K562 (cell line): ENCODE measurements around the gene EXOC5. TPM values are rescaled to one million over a fixed set of nuclear protein-coding genes. Genes with fewer than 3 reads are reported as not detected.

Experiments
- ATAC-seq: fragments of 200-7000 bp; cut with Tn5 transposase; 3 replicates; pipeline ENCODE4 v1.9.1; 2020; ENCODE audit warnings: moderate library complexity
- BruUV-seq: library from RNA; stranded (reverse); fragments of 400-500 nt; replicated peaks from 2 replicates; lab custom pipeline; 2021; lab: Mats Ljungman, UMichigan
- CTCF ChIA-PET: fragments of 300-600 bp; formaldehyde crosslinking; extraction: SDS; loops from one replicate; lab custom pipeline; 2021; ENCODE audit warnings: low intra/inter-chr PET ratio; lab: Yijun Ruan, JAX
- POLR2A ChIA-PET: fragments of 300-600, 350-650 bp; sonication (Branson Sonifier 250); formaldehyde crosslinking; extraction: SDS; loops from one replicate; lab custom pipeline; 2021; ENCODE audit warnings: antibody characterized with exemption, inconsistent platforms; lab: Yijun Ruan, JAX
- DNase-seq, 4 experiments: peaks; one replicate each; pipeline versions ENCODE4 v3.0.0 to v3.0.0-alpha.2; 2011 to 2018; ENCODE audit warnings: low spot score in 3 of 4, mixed read lengths in 3 of 4; ENCODE audit errors: extremely low read depth in 1 of 4
- FAIRE-seq: peaks from 2 replicates; lab custom pipeline; 2011; peaks lifted over from hg19 to GRCh38; lab: Jason Lieb, UNC
- H2AFZ ChIP-seq: 2 replicates; pipeline ENCODE4 v1.6.0; 2011; ENCODE audit warnings: low read depth, low read length, control low read depth, inconsistent platforms
- H3K27ac ChIP-seq: fragments of 200-600 bp; 3 replicates; pipeline ENCODE4 v1.8.0; 2011; ENCODE audit warnings: low read depth, mild to moderate bottlenecking, control low read depth, inconsistent platforms, low read length, moderate library complexity, mixed read lengths; ENCODE audit errors: extremely low read depth
- H3K27me3 ChIP-seq, 2 experiments: fragments of 300-600 bp in 1 of 2; 2 replicates in 1 of 2; 3 replicates in 1 of 2; pipeline versions ENCODE4 v1.6.0 to v1.8.0; 2011; ENCODE audit warnings: inconsistent platforms in 2 of 2, low read length in 2 of 2, mild to moderate bottlenecking in 1 of 2, mixed read lengths in 1 of 2, moderate library complexity in 1 of 2; ENCODE audit not compliant: control insufficient read depth in 2 of 2, insufficient read depth in 2 of 2
- H3K36me3 ChIP-seq: fragments of 300-600 bp; 3 replicates; pipeline ENCODE4 v1.8.0; 2011; ENCODE audit warnings: mild to moderate bottlenecking, low read length, inconsistent platforms; ENCODE audit not compliant: control insufficient read depth, insufficient read depth
- H3K4me1 ChIP-seq, 2 experiments: fragments of 200-600 bp in 1 of 2; replicated peaks in 1 of 2; 2 replicates in 1 of 2; 3 replicates in 1 of 2; pipeline versions ENCODE4 v1.5.1 to v1.8.0; 2011; ENCODE audit warnings: inconsistent platforms in 2 of 2, low read length in 2 of 2, mild to moderate bottlenecking in 1 of 2, mixed read lengths in 1 of 2, moderate library complexity in 1 of 2; ENCODE audit not compliant: control insufficient read depth in 2 of 2, insufficient read depth in 2 of 2
- H3K4me2 ChIP-seq: 2 replicates; pipeline ENCODE4 v1.6.1; 2011; ENCODE audit warnings: low read length, control low read depth, inconsistent platforms, mixed read lengths; ENCODE audit not compliant: insufficient read depth
- H3K4me3 ChIP-seq: fragments of 200-600 bp; sonication (generic), shearing (Covaris generic); 2 replicates; pipeline ENCODE4 v1.5.1; 2016; ENCODE audit warnings: control low read depth, inconsistent platforms
- H3K79me2 ChIP-seq: fragments of 200-600 bp; 3 replicates; pipeline ENCODE4 v1.8.0; 2011; ENCODE audit warnings: low read length, inconsistent platforms; ENCODE audit not compliant: control insufficient read depth, insufficient read depth
- H3K9ac ChIP-seq, 2 experiments: 2 replicates each; pipeline versions ENCODE4 v1.6.0 to v1.6.1; 2011; ENCODE audit warnings: low read depth in 2 of 2, low read length in 2 of 2, control low read depth in 1 of 2, inconsistent platforms in 1 of 2, mild to moderate bottlenecking in 1 of 2, mixed read lengths in 1 of 2; ENCODE audit not compliant: insufficient read depth in 1 of 2
- H3K9me1 ChIP-seq: one replicate; pipeline ENCODE4 v1.6.0; 2011; ENCODE audit warnings: inconsistent platforms, mild to moderate bottlenecking, low read length, moderate library complexity; ENCODE audit not compliant: control insufficient read depth, insufficient read depth
- H3K9me3 ChIP-seq: replicated peaks from 2 replicates; pipeline ENCODE4 v1.5.1; 2011; ENCODE audit warnings: low read depth, low read length, inconsistent platforms; ENCODE audit not compliant: control insufficient read depth, insufficient read depth
- H4K20me1 ChIP-seq: replicated peaks from 2 replicates; pipeline ENCODE4 v1.6.1; 2011; ENCODE audit warnings: low read length, inconsistent platforms, mixed read lengths; ENCODE audit not compliant: control insufficient read depth, insufficient read depth
- ADNP ChIP-seq: fragments of 200-800 bp; sonication (Bioruptor generic); IDR thresholded peaks from 2 replicates; pipeline ENCODE4 v1.6.1; 2016; ENCODE audit warnings: missing genetic modification characterization, missing compliant biosample characterization
- CREB3 ChIP-seq: fragments of 450-650 bp; conservative IDR thresholded peaks from 2 replicates; pipeline ENCODE4 v1.6.1; 2016; ENCODE audit warnings: missing genetic modification characterization, low read depth, mild to moderate bottlenecking, missing compliant biosample characterization, moderate library complexity
- FOXA1 ChIP-seq: fragments of 450-650 bp; IDR thresholded peaks from 2 replicates; pipeline ENCODE4 v1.6.1; 2016; ENCODE audit warnings: mild to moderate bottlenecking, borderline replicate concordance
- HDAC8 ChIP-seq: fragments of 450-650 bp; IDR thresholded peaks from 2 replicates; pipeline ENCODE4 v1.6.1; 2016; ENCODE audit warnings: mild to moderate bottlenecking, missing genetic modification characterization, moderate library complexity, missing compliant biosample characterization
- RAD21 ChIP-seq, 2 experiments: fragments of 250-450 bp in 1 of 2; fragments of 450-650 bp in 1 of 2; sonication (Bioruptor Pico) in 1 of 2; formaldehyde crosslinking in 1 of 2; IDR thresholded peaks in 1 of 2; conservative IDR thresholded peaks in 1 of 2; 2 replicates each; pipeline versions ENCODE4 v1.4.0 to v1.8.0; 2020 to 2022; ENCODE audit warnings: mild to moderate bottlenecking in 2 of 2, moderate library complexity in 1 of 2
- SMAD1 ChIP-seq: fragments of 150-350 bp; IDR thresholded peaks from 2 replicates; pipeline ENCODE4 v1.6.1; 2014; ENCODE audit warnings: low read length, low read depth; ENCODE audit not compliant: partially characterized antibody
- ZBTB12 ChIP-seq: fragments of 250-450 bp; sonication (Bioruptor Pico); IDR thresholded peaks from 2 replicates; pipeline ENCODE4 v1.4.0; 2020
- ZNF398 ChIP-seq: fragments of 250-450 bp; sonication (Bioruptor Pico); IDR thresholded peaks from 2 replicates; pipeline ENCODE4 v1.8.0; 2021; ENCODE audit warnings: moderate library complexity, mild to moderate bottlenecking, inconsistent platforms
- in situ Hi-C: fragments of 300-500 bp; cut with MboI; formaldehyde crosslinking; loops from 4 replicates; pipeline ENCODE4 v1.15.0; 2018; ENCODE audit warnings: inconsistent platforms, mixed read lengths
- intact Hi-C: fragments of 100-400 bp; cut with micrococcal nuclease; formaldehyde crosslinking; loops from 2 replicates; pipeline ENCODE4 v1.14.2; 2022
- polyA plus RNA-seq, 8 experiments: library from polyadenylated mRNA; depleted of rRNA in 4 of 8; stranded (reverse) in 5 of 8; unstranded in 3 of 8; fragments of >200 nt; fragmentation: Nextera tagmentation in 2 of 8; fragmentation: Illumina TruSeq in 1 of 8; extraction: Ambion mirVana in 2 of 8; extraction: Trizol in 1 of 8; gene quantifications; 2 replicates each; pipeline versions ENCODE4 v1.2.1 to v1.2.3, GENCODE V29; 2011 to 2014; ENCODE audit warnings: inconsistent platforms in 1 of 8, missing spikeins in 1 of 8
- total RNA-seq, 7 experiments: library from RNA; depleted of rRNA in 6 of 7; stranded (reverse); fragments of >200 nt in 6 of 7; fragmentation: Illumina TruSeq in 2 of 7; extraction: Trizol in 2 of 7; gene quantifications; 2 replicates each; pipeline versions ENCODE4 v1.2.1 to v1.2.3, GENCODE V29; 2011 to 2021; ENCODE audit warnings: low replicate concordance in 1 of 7

The EXOC5 gene
- total and polyA plus RNA-seq, 9 of the 15 experiments (the other 6 are each of a cell fraction or from before 2014, with no cell fraction given): 5.7 to 50.3 (median 32.0) TPM

- TF ChIP-seq CREB3 (no peak), FOXA1 (no peak), HDAC8 (tag) (no peak), RAD21 (CRISPR knock-in tag; conservative IDR thresholded peaks at IDR 0.05 in 1 of 2, IDR thresholded peaks at IDR 0.05 in 1 of 2) (no peak), ZBTB12 (CRISPR knock-in tag) (no peak), SMAD1 (no peak)
Observed at GRCh38 chr14:57262117-57262516, 6.6 kb downstream of the EXOC5 start (continued).

DNA sequence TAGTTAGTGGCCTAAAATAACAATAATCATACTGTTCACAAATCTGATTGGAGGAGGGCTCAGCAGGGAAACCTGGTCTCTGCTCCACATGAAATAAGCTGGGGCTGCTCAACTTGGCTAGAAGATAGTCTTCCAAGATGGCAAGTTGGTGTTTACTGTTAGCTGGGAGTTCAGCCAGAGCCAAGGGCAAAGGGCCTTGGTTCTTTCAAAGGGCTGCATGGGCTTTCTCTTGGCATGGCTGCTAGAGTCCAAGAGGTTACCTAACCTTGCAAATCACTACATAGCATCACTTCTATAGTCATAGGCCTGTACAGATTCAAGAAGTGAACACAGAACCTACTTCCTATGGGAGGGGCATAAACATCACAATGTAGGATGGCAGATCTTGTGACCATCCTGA is 7.1 kb downstream of the EXOC5 start:
- in situ Hi-C loops: no loop called here
- POLR2A ChIA-PET: no interaction called here
- TF ChIP-seq ADNP (peak; percentile 15; the same call in 1 of the 2 replicates), ZNF398 (CRISPR knock-in tag) (no peak)
- TF ChIP-seq, all 486 proteins: peak for 1
- no peak overlapping the region; the same call in 1 of the 2 replicates for H3K4me2 ChIP-seq
- no peak overlapping the region for H3K4me3 ChIP-seq
- DNase-seq: no peak
- H2AFZ ChIP-seq: no peak overlapping the region
- H3K79me2 ChIP-seq: peaks cover 93% of the 10 kb centered on the region
- no peak overlapping the region for H3K9ac ChIP-seq
- intact Hi-C loops: no loop called here
- no peak for ATAC-seq
- FAIRE-seq: no peak
- CTCF ChIA-PET: no interaction called here
- H4K20me1 ChIP-seq: no peaks in the 10 kb centered on the region
- no peak overlapping the region for H3K27ac ChIP-seq
- no peaks in the 10 kb centered on the region for H3K9me3 ChIP-seq
- no peaks in the 10 kb centered on the region for H3K27me3 ChIP-seq
- H3K36me3 ChIP-seq: peaks cover 9% of the 10 kb centered on the region
- no TSS peak for BruUV-seq
- no peaks in the 10 kb centered on the region for H3K9me1 ChIP-seq
- H3K4me1 ChIP-seq: peaks cover 4 to 16% of the 10 kb centered on the region in 2 experiments; a peak in 3 of 5 replicates
